RWPE2 (cell line): ENCODE measurements around the gene C2orf80.
"Not testable (repeated sequence)": the region's sequence is repeated elsewhere in the genome, so short reads cannot be mapped to it uniquely, and the experiment has no call there.

Experiments
- ATAC-seq: fragments of 200-7000 bp; cut with Tn5 transposase; 3 replicates; pipeline ENCODE4 v1.9.1; 2021; ENCODE audit warnings: low read depth
- DNase-seq: peaks from one replicate; pipeline ENCODE4 v3.0.0-alpha.2; 2020; ENCODE audit warnings: low spot score
- H3K27ac ChIP-seq: fragments of 450-650 bp; 2 replicates; pipeline ENCODE4 v1.5.1; 2017; ENCODE audit warnings: mild to moderate bottlenecking; ENCODE audit not compliant: poor library complexity, severe bottlenecking
- H3K27me3 ChIP-seq: fragments of 250-450 bp; sonication (Bioruptor Pico); 2 replicates; pipeline ENCODE4 v1.5.1; 2021; ENCODE audit warnings: mild to moderate bottlenecking, moderate library complexity; ENCODE audit not compliant: insufficient read depth, poor library complexity, severe bottlenecking
- H3K36me3 ChIP-seq: fragments of 250-450 bp; sonication (Bioruptor Pico); 2 replicates; pipeline ENCODE4 v1.5.1; 2020; ENCODE audit warnings: low read depth, mild to moderate bottlenecking, moderate library complexity
- H3K4me1 ChIP-seq: fragments of 250-450 bp; sonication (Bioruptor Pico); 2 replicates; pipeline ENCODE4 v1.5.1; 2021; ENCODE audit warnings: mild to moderate bottlenecking, moderate library complexity; ENCODE audit not compliant: insufficient read depth, poor library complexity, severe bottlenecking
- H3K4me3 ChIP-seq: fragments of 250-450 bp; sonication (Bioruptor Pico); 2 replicates; pipeline ENCODE4 v1.5.1; 2021; ENCODE audit warnings: mild to moderate bottlenecking, moderate library complexity; ENCODE audit not compliant: severe bottlenecking
- H3K9me3 ChIP-seq: fragments of 250-450 bp; sonication (Bioruptor Pico); 2 replicates; pipeline ENCODE4 v1.5.1; 2021; ENCODE audit warnings: mild to moderate bottlenecking, moderate library complexity; ENCODE audit not compliant: severe bottlenecking
- TF ChIP-seq, protein P1 (sequence below): fragments of 450-650 bp; IDR thresholded peaks from one replicate; pipeline ENCODE4 v1.5.1; 2017; ENCODE audit warnings: mild to moderate bottlenecking, moderate library complexity; ENCODE audit not compliant: poor library complexity, severe bottlenecking

The C2orf80 gene

DNA sequence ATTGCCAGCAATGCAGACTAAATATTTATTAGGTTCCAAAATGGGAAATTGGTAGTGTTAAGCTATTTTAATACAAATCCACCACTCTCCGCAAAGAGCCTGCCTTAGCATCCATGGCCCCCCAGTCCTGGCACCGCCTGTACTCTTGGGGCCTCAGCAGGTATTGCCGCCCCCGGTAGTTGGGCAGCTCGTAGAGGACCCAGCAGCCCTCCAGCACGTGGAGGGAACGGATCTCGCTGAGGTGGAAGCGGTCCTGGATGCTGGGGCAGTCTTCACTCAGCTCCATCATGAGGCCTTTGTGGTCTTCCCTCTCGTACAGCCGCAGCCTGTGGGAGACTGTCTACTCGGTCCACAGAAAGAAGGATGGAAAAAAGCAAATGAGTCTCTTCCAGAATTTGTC, 61.7 kb downstream of the C2orf80 start:
- Histone ChIP-seq H3K9me3 (no peaks in the 10 kb centered on the region), H3K27me3 (no peaks in the 10 kb centered on the region), H3K4me3 (no peak overlapping the region), H3K27ac (no peak overlapping the region), H3K4me1 (peaks cover 7% of the 10 kb centered on the region), H3K36me3 (no peaks in the 10 kb centered on the region)
- DNase-seq, result no peak
- ATAC-seq, result no peak
- TF ChIP-seq, protein P1, sequence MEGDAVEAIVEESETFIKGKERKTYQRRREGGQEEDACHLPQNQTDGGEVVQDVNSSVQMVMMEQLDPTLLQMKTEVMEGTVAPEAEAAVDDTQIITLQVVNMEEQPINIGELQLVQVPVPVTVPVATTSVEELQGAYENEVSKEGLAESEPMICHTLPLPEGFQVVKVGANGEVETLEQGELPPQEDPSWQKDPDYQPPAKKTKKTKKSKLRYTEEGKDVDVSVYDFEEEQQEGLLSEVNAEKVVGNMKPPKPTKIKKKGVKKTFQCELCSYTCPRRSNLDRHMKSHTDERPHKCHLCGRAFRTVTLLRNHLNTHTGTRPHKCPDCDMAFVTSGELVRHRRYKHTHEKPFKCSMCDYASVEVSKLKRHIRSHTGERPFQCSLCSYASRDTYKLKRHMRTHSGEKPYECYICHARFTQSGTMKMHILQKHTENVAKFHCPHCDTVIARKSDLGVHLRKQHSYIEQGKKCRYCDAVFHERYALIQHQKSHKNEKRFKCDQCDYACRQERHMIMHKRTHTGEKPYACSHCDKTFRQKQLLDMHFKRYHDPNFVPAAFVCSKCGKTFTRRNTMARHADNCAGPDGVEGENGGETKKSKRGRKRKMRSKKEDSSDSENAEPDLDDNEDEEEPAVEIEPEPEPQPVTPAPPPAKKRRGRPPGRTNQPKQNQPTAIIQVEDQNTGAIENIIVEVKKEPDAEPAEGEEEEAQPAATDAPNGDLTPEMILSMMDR, result no peak

DNA sequence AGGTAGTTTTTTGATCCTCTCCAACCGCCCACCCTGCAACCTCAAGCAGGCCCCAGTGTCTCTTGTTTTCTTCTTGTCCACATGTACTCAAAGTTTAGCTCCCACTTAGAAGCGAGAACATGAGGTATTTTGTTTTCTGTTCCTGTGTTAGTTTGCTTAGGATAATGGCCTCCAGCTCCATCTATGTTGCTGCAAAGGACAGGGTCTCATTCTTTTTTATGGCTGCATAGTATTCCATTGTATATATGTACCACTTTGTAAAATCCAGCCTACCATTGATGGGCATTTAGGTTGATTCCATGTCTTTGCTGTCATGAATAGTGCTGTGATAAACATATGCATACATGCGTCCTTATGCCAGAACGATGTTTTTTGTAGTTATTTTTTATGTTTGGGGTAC, 62.7 kb downstream of the C2orf80 start:
- DNase-seq, result no peak
- Histone ChIP-seq H3K4me1 (peaks cover 7% of the 10 kb centered on the region), H3K4me3 (no peak overlapping the region), H3K27me3 (no peaks in the 10 kb centered on the region), H3K36me3 (no peaks in the 10 kb centered on the region), H3K27ac (no peak overlapping the region), H3K9me3 (no peaks in the 10 kb centered on the region)
- ATAC-seq, result no peak
- TF ChIP-seq, protein P1, result no peak

DNA sequence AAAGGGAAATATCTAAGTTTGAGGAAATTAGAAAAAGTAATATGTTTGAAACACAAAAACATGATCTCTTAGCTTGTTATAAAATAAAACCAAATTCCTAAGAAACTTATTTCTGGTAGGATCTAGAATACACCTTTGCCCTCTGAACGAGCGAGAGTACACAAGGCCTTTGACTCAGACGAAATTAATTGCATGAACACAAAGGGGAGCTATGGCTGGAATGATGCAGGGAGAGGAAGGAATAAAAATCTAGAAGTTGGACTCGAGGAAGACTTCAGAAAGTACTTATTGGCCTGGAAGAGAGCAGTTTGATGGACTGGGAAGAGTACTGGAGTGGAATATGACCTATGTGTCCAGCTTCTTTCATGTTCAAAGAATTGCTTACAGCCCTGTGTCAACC, 64.6 kb downstream of the C2orf80 start:
- peaks cover 5% of the 10 kb centered on the region for H3K4me1 ChIP-seq
- H3K4me3 ChIP-seq, result no peak overlapping the region
- no peak overlapping the region for H3K27ac ChIP-seq
- TF ChIP-seq, protein P1, result no peak
- no peaks in the 10 kb centered on the region for H3K36me3 ChIP-seq
- no peak for ATAC-seq
- no peak for DNase-seq
- no peaks in the 10 kb centered on the region for H3K27me3 ChIP-seq
- H3K9me3 ChIP-seq, result no peaks in the 10 kb centered on the region

DNA sequence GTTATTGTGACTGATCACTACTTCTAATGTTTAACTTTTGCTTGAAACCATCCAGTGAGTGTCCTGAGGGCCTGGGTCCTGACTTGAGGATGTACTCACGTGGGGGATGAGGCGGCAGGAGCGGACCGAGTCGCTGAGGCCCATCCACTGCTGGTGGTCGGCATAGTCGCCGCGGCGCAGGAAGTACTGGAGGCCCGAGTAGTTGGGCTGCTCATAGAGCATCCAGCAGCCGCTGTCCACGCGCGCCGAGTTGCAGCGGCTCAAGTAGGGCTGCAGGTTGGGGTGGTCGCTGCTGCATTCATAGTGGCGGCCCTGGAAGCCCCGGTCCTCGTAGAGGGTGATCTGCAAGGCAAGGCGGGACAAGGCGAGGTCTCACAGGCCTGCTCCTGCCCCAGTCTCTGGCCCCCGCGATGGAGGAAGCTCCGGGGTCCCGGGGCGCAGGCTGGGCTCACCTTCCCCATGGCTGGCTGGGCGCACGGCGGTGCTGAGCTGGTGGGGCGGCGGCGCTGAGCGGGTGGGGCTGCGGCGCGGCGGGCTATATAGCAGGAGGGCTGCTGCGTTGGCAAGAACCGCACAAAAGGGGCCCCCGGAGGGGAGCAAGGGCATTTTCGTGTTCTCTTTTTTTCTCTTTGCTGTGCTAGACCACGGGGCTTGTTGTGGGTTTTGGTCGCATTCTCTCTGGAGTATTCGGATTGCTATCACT, 65.7 kb downstream of the C2orf80 start, which contains the start of gene CRYGD:
Gene CRYGD, minus strand, starts transcription at position 512 of the 703 bp plus-strand sequence. Its CDS starts 51 bp downstream, at position 461.
- not testable (repeated sequence) for H3K9me3 ChIP-seq, H3K4me3 ChIP-seq, H3K27ac ChIP-seq, DNase-seq, H3K27me3 ChIP-seq, H3K4me1 ChIP-seq, ATAC-seq, H3K36me3 ChIP-seq

DNA sequence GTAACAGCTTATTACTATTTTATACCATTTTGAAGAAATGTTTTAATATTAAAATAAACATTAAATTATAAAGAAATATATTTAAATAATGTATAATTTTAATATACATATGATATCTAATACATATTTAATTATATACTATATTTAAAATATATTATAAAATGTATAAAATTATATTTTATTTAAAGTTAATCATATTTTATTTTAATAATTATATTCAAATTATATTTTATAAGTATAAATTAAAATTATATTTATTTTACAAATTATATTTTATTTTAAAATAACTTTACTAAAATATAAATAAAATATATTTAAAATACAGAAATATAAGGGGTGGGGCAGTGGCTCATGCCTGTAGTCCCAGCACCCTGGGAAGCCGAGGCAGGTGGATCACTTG, 67.6 kb downstream of the C2orf80 start:
- no peak overlapping the region for H3K4me3 ChIP-seq
- TF ChIP-seq, protein P1, result no peak
- H3K36me3 ChIP-seq, result no peaks in the 10 kb centered on the region
- H3K4me1 ChIP-seq, result no peaks in the 10 kb centered on the region
- no peak for DNase-seq
- no peak overlapping the region for H3K27ac ChIP-seq
- no peaks in the 10 kb centered on the region for H3K9me3 ChIP-seq
- H3K27me3 ChIP-seq, result no peaks in the 10 kb centered on the region
- ATAC-seq, result no peak
